D721Med (cell line): ENCODE data around the gene MCHR1.
"Not testable (repeated sequence)": the region's sequence is repeated elsewhere in the genome, so short reads cannot be mapped to it uniquely, and the experiment has no call there.

Experiments
- DNase-seq: peaks from one replicate; pipeline ENCODE4 v3.0.0; 2011; ENCODE audit warnings: low spot score; ENCODE audit not compliant: insufficient read length
- FAIRE-seq: peaks from 2 replicates; lab custom pipeline; 2011; peaks lifted over from hg19 to GRCh38; lab: Jason Lieb, UNC
- TF ChIP-seq, protein P1 (sequence below): IDR thresholded peaks from 2 replicates; pipeline ENCODE4 v1.5.1; 2012; ENCODE audit warnings: mild to moderate bottlenecking, control low read depth; ENCODE audit not compliant: insufficient read depth; ENCODE audit errors: missing control alignments

The MCHR1 gene

DNA sequence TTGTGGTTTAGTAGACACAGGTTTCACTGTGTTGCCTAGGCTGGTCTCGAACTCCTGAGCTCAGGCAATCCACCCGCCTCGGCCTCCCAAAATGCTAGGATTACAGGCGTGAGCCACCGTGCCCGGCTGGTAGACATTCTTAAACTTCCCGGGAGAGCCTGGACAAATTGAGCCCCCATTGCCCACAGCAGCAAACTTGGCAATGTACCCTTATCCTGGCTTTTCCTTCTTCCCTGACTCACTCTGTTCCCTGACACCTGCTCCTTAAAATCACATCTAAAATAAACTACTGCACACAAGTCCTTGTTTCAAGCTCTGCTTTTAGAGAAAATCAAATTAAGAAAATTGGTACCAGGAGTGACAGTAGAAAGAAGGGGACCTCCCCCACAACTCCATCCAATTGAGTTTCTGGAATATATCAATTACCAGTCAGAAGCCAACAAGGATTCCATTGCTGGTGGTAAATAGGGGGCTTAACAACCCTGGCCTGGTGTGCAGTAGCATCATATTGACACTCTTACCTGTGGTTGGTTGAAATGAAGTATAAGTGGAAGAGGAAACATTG, 7.4 kb upstream of the MCHR1 start:
- FAIRE-seq = no peak
- TF ChIP-seq, protein P1, sequence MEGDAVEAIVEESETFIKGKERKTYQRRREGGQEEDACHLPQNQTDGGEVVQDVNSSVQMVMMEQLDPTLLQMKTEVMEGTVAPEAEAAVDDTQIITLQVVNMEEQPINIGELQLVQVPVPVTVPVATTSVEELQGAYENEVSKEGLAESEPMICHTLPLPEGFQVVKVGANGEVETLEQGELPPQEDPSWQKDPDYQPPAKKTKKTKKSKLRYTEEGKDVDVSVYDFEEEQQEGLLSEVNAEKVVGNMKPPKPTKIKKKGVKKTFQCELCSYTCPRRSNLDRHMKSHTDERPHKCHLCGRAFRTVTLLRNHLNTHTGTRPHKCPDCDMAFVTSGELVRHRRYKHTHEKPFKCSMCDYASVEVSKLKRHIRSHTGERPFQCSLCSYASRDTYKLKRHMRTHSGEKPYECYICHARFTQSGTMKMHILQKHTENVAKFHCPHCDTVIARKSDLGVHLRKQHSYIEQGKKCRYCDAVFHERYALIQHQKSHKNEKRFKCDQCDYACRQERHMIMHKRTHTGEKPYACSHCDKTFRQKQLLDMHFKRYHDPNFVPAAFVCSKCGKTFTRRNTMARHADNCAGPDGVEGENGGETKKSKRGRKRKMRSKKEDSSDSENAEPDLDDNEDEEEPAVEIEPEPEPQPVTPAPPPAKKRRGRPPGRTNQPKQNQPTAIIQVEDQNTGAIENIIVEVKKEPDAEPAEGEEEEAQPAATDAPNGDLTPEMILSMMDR = no peak
- no peak for DNase-seq

DNA sequence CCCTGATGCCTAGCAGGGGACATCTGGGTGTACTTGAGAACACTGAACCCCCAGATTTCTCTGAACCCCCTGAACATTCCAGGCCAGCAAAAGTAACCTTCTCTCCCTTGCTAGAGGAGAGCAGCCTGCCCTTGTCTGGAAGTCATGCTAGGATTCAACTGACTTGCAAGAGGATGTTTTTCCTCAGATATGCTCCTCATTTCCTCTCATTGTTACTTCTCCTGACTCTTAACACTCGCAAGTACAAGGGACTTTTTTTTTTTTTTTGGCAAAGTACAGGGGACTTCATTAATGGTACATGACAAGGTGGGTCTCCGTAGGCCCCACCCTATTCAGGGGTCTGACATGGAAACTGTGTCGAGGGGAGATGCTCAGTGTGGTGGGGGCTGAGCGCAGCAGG, 6.3 kb upstream of the MCHR1 start:
- TF ChIP-seq, protein P1 = no peak
- no peak for FAIRE-seq
- DNase-seq = no peak

DNA sequence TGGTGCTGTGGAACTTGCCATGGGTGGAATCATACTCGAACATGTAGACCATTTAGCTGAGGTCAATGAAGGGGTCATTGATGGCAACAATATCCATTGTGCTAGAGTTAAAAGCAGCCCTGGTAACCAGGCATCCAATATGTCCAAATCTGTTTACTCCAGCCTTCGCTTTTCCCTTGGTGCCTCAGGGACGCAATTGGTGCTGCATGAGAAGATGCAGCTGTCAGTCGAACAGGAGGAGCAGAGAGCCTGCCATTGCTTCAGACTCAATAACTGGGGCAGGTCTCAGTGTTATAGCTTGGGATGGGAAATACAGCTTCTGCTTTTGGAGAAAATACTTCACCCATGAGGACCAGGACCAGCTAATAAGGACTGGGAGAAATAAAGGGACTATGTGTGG, 5.0 kb upstream of the MCHR1 start:
- FAIRE-seq (no peak), DNase-seq (no peak)
- TF ChIP-seq, protein P1 = no peak

GRCh38 chr22:40676166-40676565, 3.1 kb upstream of the MCHR1 start:
- FAIRE-seq, DNase-seq: not testable (repeated sequence)

DNA sequence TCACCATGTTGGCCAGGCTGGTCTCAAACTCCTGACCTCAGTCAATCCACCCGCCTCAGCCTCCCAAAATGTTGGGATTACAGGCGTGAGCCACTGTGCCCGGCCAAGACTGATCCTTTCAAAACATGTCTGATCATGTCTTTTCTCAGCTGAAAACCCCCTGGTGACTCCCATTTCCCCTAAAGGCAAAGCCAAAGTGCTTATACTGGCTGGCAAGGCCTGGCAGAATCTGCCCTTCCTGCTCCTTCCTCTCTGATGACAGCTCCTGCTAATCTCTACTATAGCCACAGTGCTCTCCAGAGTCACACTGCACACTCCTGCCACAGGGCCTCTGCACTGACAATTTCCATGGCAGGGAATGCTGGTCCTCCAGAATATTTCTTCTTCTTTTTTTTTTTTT, 2.6 kb upstream of the MCHR1 start:
- DNase-seq (no peak), FAIRE-seq (no peak)
- TF ChIP-seq, protein P1 = no peak

GRCh38 chr22:40678493-40679248, 613 bp upstream of the MCHR1 start:
- DNase-seq (no peak), FAIRE-seq (no peak)
- TF ChIP-seq, protein P1 = no peak

GRCh38 chr22:40679964-40680818, 907 bp downstream of the MCHR1 start:
- DNase-seq = peak; percentile 47
- no peak for FAIRE-seq
- TF ChIP-seq, protein P1 = peak; percentile 18
